ENCODE measurements around the gene FAM43A.

Gene FAM43A

DNA sequence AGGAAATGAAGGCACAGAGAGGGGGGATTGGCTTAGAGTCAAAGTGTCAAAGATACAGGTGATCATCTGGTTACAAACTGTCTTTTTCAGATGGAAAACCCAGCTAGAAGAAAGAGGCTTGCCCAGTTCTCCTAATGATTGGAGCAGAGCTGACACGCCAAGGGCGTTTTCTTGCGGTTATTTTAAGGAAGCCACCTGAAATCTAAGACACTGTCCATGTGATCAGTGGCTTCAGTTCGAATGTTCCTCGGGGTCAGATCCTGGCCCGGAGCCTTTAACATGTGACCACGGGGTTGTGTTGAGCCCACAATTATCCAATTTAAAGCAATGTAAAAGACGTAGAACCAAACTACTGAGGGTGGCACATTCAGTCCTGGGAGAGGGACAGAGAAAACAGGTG lies 19.5 kb downstream of the FAM43A start:
- no peak overlapping the region for H3K4me3 ChIP-seq (ENCODE audit: low read depth, low read length)

DNA sequence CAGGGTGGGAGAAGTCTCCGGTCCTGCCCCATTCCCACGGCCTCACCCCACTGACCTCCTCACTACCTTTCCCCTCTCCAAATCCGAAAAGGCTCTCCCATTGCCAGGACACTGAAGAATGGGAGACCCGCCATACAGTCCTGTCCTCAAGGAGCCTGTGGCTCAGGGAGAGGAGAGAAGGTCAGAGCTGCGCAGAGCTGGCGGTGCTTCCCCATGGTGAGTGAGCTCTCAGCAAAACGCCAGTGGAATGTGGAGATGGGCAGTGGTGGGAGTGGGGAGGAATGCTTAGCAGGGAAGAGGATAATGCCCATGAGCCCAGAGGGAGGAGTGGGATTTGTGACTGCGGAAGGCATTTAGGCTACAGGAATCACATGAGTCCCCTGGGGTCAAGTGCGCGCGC lies 20.1 kb downstream of the FAM43A start:
- H3K4me3 ChIP-seq (ENCODE audit: low read depth, low read length), result no peak overlapping the region

DNA sequence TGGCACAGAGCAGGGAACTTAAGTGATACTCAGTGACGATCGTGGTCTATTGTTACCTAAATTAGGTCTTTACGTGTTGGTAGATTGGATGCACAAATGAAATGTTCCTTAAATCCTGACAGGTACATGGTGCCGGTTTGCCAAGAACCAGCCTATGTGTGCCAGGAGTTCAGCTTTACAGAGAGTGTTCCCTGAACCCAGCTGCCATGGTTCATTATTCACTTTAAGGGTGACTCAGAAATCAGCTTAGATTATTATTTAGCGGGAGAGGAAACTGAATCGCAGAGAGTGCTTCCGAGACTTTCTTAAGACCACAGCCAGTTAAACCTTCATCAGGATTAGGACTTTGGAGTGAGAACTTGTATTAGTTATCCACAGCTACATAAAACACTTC lies 21.5 kb downstream of the FAM43A start:
- no peak overlapping the region for H3K4me3 ChIP-seq (ENCODE audit: low read depth, low read length)

DNA sequence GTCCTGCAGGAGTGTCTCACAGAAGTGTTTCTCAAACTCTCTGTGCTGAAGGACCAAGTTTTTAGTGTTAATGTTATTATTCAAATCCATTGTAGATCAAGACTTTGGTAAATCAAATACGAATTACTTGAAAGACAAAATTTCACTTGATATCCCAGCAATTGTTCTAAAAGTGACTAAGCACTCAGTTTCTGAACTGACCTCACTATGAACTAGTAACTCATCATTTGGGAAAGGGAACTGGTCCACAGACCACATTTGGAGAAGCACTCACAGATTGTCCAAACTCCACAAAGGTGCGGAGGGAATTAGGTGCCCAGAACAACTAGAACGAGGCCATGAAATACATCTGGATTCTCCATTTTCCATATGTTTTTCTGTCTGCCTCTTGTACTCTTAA lies 25.6 kb downstream of the FAM43A start:
- no peak overlapping the region for H3K4me3 ChIP-seq (ENCODE audit: low read depth, low read length)

DNA sequence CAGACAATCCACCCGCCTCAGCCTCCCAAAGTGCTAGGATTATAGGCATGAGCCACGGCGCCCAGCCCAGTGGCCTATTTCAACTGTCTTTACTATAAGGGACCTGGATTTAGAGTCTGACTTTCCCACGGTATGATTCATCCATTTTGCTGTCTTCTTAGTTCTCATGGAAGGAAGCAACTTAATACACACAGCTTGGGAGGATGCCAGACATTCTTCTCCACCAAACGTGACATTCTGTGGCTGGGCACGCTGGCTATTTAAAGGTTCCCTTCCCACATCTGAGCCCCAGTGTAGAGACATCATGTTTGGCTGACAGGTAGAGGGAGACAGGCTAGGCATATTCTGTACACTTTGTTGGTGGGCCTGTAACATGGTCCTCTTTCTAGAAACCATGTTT lies 26.2 kb downstream of the FAM43A start:
- no peak overlapping the region for H3K4me3 ChIP-seq (ENCODE audit: low read depth, low read length)

DNA sequence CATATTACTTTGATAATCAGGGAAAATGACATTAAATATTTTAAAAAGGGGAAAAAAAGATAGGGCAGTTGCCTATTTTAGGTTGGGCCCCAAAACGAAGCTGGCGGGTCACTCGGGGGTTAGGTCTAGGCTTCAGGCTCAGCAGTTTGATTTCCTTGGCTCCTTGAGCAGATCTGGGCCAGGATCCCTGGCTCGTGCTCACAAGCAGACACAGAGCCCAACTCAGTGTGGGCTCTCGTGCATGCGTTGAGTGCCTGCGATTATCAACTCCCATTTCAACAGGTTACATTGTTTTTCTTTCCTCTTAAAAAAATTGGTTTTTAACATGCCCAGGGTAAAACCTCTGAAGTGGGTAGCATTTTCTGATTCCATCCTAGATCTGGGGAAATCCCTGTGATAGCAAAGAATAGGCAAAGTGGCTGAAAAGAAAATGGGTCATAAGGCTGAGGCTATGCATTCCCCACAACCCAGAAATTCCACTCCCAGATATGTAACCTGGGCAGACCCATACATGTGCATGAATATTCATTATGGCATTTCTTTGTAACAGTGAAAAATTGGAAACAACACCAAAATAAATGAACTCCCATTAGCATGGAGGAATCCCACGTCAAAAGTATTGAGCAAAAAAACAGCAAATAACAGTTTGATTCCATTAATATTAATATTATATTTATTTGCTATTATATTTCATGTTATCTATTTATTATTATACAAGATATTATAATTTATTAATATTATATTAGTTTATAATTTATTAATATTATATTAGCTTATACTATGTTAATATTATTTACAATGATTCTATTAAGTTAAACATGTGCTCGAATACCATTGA lies 27.8 kb downstream of the FAM43A start:
- no peak overlapping the region for H3K4me3 ChIP-seq (ENCODE audit: low read depth, low read length)

DNA sequence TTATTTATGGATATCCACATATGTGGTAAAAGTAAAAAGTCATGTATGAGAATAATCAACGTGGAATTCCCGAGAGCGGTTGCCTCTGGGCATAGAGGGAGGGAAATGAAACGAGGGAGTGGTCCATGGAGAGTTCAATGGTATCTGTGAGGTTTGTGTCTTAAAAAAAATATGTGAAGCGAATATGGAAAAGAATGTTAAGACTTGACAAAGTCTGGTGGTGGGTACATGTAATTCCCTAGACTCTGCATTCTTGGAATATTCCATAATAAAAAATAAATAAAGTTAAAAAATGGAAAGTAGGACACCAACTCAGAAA lies 28.4 kb downstream of the FAM43A start:
- no peak overlapping the region for H3K4me3 ChIP-seq (ENCODE audit: low read depth, low read length)

DNA sequence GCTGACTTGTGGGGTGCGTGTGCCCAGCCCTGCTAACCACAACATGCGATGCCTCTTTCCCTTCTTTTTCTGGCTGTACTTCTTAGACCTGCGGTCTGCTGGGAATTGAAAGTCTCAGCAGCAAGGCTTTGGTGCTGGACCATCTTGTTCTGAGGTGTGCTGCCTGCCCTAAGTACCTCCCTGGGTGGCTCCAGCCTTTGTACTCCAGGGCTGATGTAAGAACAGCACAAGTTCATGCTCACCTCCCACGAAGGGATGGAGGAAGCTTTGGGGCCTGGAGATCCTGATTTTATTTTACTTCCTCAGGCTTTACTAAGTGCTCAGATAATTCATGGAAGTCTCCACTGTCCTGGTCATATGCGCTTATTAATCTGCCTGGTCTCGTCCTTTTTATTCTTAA lies 28.9 kb downstream of the FAM43A start:
- H3K4me3 ChIP-seq (ENCODE audit: low read depth, low read length), result no peak overlapping the region

DNA sequence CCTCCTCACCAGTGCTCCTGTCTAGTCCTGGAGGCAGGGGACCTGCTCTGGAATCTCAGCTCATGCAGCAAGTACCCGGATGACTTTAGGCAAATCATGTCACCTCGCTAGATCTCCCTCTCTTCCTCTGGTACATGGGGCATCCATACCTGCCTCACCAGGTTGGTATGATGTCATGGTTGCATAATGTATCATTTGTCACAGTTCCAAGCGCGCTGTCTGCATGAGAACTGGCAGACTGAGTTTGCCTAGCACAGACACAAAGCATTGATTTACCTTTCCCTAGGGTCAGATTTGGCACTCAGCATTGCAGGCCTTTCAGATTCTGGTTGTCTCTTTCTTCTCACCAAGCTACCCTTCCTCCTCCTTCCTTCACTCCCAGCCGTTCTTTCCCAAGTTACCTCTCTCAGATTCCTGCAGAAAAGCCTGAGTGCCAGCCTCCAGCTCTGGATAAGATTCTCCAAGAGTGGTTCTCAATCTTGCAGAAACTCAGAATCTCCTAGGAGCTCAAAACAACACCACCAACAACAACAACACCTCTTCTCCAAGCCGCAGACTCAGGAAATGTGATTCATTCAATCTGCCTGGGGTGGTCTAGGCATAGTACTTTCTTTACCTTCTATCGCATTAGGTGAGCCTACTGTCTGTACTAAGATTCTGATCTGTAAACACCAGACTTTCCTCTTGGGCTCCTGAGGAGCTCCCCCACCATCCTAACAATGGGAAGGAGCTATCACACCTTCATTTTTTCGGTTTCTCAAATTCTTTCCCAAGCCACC lies 29.5 kb downstream of the FAM43A start:
- no peak overlapping the region for H3K4me3 ChIP-seq (ENCODE audit: low read depth, low read length)

DNA sequence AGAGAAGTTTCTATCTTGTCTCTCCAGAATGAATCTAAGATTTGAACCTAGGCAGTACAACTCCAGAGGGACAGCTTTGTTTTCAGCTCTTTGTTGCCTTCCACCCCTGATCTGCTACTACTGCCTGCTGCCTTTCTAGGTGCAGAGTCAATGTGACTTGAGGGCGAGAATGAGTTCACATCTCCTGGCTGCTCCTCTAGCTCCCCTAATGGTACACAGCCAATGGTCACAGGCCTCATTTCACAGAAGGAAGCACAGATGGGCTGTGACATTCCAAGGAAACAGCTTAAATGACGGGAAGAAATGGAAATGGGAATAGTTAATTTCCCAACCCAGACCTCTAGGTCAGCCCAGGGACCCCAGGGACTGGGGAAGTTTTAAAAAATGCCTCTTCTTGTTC lies 32.4 kb downstream of the FAM43A start:
- H3K4me3 ChIP-seq (ENCODE audit: low read depth, low read length), result no peak overlapping the region

DNA sequence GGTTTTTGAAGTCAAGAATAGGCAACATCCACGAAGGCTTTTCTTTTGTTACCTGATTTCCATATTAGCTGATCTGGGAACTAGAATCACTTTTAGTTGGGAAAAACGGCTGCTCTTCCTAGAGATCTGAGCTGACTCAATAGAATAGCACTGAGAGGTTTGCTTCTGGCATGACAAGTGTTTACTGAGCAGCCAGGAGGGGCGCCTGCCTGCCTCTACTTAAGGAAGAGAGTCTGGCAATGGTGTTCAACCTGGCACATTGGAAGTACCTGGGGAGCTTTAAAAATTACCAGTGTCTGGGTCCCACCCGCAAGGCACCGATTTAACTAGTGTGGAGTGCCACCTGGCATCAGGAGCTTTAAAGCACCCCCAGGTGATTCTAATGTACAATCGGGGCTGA lies 34.4 kb downstream of the FAM43A start:
- no peak overlapping the region for H3K4me3 ChIP-seq (ENCODE audit: low read depth, low read length)

DNA sequence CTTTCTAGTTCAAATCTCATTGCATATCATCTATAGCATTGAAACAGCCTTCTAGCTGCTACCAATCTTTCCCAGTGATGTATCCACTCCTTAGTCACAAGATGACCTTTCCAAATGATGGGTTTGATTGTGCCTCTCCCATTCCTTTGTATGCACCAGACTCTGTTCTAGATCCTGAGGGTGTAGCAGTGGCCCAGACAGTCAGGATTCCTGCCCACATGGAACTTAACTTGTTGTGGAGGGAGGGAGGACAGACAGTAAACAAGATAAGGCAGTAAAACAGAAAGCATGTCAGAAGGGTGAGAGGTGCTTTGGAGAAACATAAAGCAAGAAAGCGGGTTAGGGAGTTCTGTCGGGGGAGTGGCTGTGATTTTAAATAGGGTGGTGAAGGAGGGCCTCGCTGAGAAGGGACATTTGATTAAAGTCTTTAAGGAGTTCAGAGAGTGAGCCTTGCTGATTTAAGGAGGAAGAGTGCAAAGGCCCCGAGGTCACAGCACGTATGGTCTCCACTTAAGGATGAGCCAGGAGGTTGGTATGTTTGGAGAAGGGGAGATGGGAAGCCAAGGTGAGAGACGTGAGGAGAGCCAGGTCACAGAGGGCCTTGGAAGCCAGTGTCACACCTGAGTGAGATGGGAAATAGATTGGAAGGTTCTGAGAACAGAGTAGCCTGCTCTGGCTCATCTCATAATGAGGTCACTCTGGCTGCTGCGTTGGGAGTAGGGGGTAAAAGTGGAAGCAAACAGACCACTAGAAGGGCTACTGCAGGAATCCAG lies 38.3 kb downstream of the FAM43A start:
- H3K4me3 ChIP-seq (ENCODE audit: low read depth, low read length), result no peak overlapping the region

DNA sequence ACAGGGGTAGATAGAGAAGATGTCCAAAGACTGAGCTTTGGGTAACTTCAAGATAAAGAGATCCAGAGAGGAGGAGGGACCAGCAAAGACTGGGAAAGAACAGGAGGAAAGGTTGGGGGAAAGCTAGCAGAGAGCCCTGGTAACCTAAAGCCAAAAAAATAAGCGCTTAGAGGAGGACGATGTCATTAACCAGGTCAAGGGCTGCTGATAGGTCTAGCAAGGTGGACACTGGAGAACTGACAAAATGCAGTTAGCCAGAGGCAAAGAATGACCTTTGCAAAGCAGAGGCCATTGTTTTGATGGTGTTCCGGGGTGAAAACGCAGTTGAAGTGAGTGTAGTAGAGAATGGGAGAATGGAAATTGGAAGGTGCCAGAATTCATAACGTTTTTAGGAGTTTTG lies 39.7 kb downstream of the FAM43A start:
- no peak overlapping the region for H3K4me3 ChIP-seq (ENCODE audit: low read depth, low read length)

DNA sequence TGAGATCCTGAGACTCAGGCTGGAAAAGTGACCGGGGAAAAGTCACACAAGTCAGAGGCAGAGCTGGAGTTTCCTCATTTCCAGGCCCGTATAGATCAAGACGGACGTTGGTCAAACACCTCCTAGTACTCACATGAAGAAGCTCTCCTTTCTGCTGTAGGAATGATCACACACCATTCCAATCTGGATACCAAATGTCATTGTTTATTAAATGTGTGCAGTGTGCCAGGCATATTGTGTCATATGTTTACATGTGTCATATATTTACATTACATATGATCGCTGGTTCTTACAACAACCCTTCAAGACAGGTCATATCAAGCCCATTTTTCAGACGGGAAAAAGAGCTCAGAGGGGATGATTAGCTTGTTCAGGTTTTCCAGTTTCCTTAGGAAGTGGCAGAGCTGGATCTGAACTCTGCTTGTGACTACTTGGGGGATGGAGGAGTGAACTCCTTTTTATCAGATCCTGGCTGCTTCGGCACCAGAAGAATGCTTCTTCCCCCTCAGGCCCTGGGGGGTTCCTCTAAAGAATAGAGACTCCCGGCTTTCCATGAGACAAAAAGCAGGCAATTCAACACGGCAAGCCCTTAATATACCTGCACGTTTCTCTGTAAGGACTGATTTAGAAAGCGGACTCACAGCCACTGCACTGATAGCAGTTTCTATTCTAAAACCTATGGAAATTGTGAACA lies 41.9 kb downstream of the FAM43A start:
- no peak overlapping the region for H3K4me3 ChIP-seq (ENCODE audit: low read depth, low read length)

DNA sequence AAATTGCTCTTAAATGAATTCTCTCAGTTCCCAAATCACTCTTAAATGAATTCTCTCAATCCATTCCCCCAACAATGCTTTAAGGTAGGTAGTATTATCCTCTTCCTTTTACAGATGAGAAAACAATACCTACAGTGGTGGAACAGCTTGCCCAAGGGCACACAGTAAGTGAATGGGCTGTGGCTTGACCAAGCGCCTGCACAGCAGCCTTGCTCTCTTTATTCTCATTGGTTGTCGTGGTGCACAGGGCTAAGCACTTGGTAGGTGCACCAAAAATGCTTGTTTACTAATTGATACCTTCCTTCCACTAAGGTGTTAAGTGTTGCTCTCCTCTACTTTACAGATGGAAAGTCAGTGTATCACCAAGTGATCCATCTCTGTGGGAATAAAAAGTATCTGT lies 43.3 kb downstream of the FAM43A start:
- H3K4me3 ChIP-seq (ENCODE audit: low read depth, low read length), result no peak overlapping the region

DNA sequence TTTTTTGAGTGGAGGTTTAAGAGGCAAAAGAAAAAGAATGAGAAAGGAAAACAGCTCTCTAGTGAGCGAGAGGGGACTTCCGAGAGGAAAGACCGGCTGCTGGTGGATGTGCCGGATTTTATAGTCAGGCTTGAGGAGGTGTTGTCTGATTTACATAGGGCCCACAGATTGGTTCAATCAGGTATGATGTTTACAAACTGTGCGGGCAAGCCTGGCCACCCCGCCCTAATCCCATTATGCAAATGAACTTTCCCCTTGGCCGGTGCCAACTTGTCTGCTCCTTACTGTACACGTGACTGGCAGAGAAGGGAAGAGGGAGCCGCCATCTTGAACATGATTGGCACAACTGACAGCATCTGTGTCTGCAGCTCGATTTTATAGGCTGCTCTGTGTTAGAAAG lies 44.7 kb downstream of the FAM43A start:
- no peak overlapping the region for H3K4me3 ChIP-seq (ENCODE audit: low read depth, low read length)

DNA sequence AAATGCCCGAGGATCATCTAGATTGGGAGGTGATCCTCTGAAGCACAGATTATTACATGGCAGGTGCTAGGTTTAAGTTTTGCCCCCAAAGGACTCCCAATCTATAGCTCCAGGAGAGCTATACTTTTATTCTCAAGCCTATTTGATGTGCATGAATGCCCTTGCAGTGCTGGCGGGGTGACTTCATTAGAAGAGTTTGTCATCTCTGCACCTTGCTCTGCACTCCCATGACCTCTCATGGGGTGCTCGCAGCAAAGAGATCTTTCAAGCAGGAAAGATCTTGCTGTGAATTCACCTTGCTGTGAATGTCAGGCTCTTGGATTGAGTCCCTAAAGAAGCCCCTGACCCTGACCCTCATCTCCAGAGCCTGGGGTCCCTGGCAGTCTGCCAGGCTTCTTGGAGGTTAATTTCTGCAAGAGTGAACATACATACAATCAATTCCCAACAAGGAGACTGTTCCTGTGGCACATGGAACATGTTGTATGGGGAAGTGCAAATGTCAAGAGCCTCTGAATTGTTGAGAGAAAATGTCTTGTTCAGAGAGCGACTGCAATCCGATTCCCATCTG lies 45.9 kb downstream of the FAM43A start:
- H3K4me3 ChIP-seq (ENCODE audit: low read depth, low read length), result no peak overlapping the region

DNA sequence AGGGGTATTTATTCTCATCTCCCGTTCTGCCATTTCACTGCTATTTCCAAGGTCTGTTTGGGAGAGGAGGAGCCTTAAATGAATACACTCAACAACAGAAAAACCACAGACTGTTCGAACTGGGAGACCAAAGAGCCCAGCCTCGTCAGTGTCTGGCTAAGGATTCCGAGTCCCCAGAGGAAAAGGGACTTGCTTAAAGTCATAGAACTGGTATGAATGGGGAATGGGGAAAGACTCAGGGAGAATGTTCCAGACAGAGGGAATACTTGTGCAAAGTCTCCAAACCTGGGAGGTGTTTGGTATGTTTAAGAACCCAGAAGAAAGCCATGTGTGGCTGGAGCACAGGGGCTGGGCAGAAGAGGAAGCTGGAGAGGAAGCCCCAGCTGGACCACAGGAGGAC lies 46.9 kb downstream of the FAM43A start:
- H3K4me3 ChIP-seq (ENCODE audit: low read depth, low read length), result no peak overlapping the region

DNA sequence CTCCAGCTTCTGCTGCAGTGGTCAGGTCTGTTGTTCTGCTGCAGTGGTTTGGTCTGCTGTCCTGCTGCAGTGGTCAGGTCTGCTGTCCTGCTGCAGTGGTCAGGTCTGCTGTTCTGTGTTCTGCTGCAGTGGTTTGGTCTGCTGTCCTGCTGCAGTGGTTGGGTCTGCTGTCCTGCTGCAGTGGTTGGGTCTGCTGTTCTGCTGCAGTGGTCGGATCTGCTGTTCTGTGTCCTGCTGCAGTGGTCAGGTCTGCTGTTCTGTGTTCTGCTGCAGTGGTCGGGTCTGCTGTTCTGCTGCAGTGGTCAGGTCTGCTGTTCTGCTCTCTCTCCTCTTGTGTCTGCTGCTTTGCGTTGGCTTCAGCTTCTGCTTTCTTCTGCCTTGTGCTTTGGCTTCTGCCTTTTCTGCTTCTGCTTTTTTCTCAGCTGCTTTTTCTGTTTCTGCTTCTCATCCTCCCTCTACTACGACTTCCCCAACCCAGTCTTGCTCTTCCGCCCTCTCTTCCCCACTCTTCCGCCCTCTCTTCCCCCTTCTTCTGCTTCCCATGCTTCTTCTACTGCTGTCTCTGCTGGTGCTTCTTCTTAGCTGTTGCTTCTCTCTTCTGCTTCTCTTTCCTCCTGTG lies 50.7 kb downstream of the FAM43A start:
- no peak overlapping the region for H3K4me3 ChIP-seq (ENCODE audit: low read depth, low read length)

DNA sequence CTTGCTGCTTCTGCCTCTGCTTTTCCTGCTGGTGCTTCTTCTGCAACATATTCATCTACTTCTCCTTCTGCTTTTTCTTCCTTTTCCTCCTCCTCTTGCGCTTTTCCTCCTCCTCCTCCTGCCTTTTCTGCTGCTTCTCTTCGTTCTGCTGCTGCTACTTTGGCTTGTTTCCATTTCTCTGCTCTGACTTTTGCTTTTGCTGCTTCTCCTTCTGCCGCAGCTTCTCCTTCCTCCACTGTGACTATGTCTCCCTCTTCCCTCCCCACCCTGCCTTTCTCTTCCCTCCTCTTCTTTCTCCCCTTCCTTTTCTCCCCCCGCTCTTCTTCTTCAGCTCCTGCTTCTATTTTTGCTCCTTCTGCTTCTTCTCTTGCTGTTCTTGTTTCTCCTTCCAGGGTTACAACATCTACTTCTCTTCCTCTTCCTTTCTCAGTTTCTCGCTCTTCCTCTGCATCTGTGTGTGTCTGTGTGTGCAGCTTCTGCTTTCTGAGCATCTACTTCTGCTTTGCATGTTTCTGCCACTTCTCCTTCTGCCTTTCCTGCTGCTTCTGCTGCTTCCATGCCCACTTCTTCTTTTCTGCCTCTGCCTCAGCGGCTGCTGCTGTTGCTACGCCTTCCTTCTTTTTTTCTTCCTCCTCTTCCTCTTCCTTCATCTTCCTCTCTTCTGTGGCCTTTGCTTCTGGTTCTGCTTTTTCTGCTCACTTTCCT lies 51.4 kb downstream of the FAM43A start:
- H3K4me3 ChIP-seq (ENCODE audit: low read depth, low read length), result no peak overlapping the region
